Activated naive CD8-positive, alpha-beta T cell treated with anti-CD3 and anti-CD28 coated beads for 36 hours (primary cell): ENCODE results near the gene BTRC. TPM values are rescaled to one million over a fixed set of nuclear protein-coding genes. Genes with fewer than 3 reads are reported as not detected.

Experiments used
- DNase-seq: peaks from one replicate; pipeline ENCODE4 v3.0.0; 2021
- H3K27ac Mint-ChIP-seq: one replicate; pipeline ENCODE4 v1.8.0; 2022; ENCODE audit warnings: mild to moderate bottlenecking, moderate library complexity, mixed read lengths
- H3K27me3 Mint-ChIP-seq: one replicate; pipeline ENCODE4 v1.8.0; 2022; ENCODE audit warnings: mild to moderate bottlenecking, mixed read lengths
- H3K36me3 Mint-ChIP-seq: one replicate; pipeline ENCODE4 v1.8.0; 2021; ENCODE audit warnings: mild to moderate bottlenecking, mixed read lengths
- H3K4me1 Mint-ChIP-seq: one replicate; pipeline ENCODE4 v1.8.0; 2021; ENCODE audit warnings: mixed read lengths
- H3K4me3 Mint-ChIP-seq: one replicate; pipeline ENCODE4 v1.8.0; 2022; ENCODE audit warnings: mild to moderate bottlenecking, moderate library complexity, mixed read lengths
- H3K9me3 Mint-ChIP-seq: one replicate; pipeline ENCODE4 v1.8.0; 2022; ENCODE audit warnings: mixed read lengths
- total RNA-seq, 2 experiments: library from RNA; stranded (reverse); gene quantifications; one replicate each; pipeline ENCODE4 v1.2.3, GENCODE V29; 2021

The BTRC gene
- total RNA-seq, 2 experiments from 2014 or later: 14.0 to 14.3 TPM

DNA sequence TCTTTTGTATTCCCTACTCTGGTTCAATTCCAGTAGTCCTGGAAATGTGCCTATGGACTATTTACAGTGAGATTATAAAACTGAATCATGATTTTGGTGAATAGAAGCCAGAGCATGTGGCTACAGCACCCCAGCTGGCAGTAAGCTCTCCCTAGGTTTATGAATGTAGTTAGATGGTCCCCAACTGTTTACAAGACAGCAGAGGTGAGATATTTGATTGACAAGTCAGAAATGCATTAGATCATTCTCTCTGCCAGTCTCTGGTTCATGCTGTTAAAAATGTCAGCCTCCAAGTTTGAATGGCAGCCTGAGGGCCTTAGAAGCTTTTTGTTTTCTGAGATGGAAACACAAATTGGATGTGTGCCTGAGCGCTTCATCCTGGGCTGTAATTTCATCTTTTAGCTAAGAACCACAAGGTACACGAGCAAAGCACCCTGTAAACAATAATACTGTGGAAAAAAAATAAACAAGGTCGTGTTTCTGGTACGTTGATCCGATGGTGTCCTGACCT is 85.0 kb downstream of the BTRC start:
- DNase-seq: no peak
- Mint-ChIP-seq H3K4me3 (no peak overlapping the region), H3K4me1 (peaks cover 6% of the 10 kb centered on the region), H3K36me3 (no peaks in the 10 kb centered on the region), H3K27ac (no peak overlapping the region), H3K27me3 (no peaks in the 10 kb centered on the region), H3K9me3 (no peaks in the 10 kb centered on the region)

DNA sequence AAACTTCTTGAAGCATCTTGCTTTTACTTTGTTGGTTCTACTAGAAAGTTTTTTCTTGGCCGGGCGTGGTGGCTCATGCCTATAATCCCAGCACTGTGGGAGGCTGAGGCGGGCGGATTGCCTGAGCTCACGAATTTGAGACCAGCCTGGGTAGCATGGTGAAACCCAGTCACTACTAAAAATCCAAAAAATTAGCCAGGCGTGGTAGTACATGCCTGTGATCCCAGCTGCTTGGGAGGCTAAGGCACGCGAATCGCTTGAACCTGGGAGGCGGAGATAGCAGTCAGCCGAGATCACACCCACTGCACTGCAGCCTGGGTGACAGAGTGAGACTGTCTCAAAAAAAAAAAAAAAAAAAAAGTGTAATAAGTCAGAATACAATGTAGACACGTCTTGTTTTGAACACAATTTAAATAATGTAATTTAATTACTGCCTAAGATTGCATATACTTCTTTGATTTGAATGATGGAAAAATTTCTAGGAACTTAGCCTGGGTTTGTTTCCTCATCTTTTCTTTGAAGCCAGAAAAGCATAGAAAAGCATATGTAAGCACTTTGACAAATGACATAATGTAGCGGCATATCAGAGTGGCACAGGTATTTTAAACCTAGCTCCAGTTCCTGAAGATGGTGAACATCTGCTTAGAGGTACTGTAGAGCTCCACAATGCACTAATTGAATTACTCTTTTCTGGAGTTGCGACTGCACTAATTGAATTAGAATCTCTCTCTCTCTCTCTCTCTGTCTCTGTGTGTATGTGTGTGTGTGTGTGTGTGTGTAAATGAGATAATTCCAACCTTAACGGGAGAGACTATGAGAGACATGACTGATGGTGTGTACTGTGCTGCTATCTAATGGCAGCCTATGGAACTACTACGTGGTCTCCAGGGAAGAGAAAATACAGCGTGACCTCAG is 87.8 kb downstream of the BTRC start:
- H3K4me1 Mint-ChIP-seq: peaks cover 3% of the 10 kb centered on the region
- no peak overlapping the region for H3K27ac Mint-ChIP-seq
- H3K9me3 Mint-ChIP-seq: no peaks in the 10 kb centered on the region
- H3K27me3 Mint-ChIP-seq: no peaks in the 10 kb centered on the region
- H3K4me3 Mint-ChIP-seq: no peak overlapping the region
- H3K36me3 Mint-ChIP-seq: no peaks in the 10 kb centered on the region
- peak; percentile 11 for DNase-seq

DNA sequence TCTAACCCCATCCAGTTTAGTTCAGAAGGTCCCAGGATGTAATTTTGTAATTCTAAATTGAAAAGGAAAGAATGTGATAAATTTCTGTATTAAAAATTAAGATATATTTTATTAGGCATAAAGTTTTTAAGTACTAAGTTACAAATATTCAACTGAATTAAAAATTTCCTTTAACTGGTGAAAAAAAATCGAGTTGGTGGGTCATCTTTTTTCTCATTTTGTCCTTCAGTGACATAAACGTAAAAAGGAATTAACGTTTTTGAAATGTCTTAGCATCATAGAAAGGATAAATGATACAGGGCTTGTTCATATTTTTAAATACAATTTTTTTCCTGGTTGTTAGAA is 88.5 kb downstream of the BTRC start:
- no peak overlapping the region for H3K4me3 Mint-ChIP-seq
- H3K4me1 Mint-ChIP-seq: peaks cover 3% of the 10 kb centered on the region

DNA sequence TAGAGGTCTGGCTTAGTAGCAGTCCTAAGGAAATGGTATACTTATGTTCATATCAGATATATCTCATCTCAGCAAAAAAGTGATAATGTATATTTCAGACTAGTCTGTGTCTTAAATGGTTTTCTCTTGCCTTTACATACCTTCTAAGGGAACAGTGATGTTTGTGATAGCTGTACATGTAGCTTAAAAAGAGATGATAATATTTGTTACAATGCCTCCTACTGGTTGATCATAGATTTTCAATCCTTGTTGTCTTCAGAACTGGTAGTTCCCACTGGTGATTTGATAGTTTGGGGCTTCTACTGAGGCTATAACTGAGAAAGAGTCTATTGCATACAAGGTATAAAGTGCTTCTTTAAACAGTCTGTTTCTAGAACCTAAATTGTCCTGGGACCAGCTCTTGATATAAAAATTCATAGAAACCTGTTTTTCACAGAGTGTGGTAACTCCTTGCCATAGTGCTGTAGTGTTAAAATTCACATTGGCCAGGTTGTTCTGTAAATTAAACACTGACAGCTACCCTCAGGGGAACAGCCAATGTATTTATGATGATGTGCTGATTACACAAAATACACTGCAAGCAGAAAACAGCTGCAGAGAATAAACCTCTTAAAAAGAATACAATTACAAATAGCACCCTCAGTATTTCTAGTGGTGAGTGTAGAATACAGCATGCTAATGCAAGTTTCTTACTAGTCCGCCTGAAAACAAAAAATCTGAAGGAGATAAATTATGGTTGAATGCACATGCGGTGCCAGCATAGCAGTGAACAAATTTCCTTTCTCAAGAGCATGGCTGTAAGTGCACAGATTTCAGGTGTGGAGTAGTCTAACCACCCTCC is 90.3 kb downstream of the BTRC start:
- peaks cover 3% of the 10 kb centered on the region for H3K4me1 Mint-ChIP-seq
- no peaks in the 10 kb centered on the region for H3K9me3 Mint-ChIP-seq
- no peaks in the 10 kb centered on the region for H3K27me3 Mint-ChIP-seq
- no peaks in the 10 kb centered on the region for H3K36me3 Mint-ChIP-seq
- no peak overlapping the region for H3K27ac Mint-ChIP-seq
- no peak overlapping the region for H3K4me3 Mint-ChIP-seq
- no peak for DNase-seq

More for the DNA sequence above, 88.5 kb downstream of the BTRC start:
- DNase-seq: no peak
- Mint-ChIP-seq H3K36me3 (no peaks in the 10 kb centered on the region), H3K27ac (no peak overlapping the region), H3K27me3 (no peaks in the 10 kb centered on the region), H3K9me3 (no peaks in the 10 kb centered on the region)

DNA sequence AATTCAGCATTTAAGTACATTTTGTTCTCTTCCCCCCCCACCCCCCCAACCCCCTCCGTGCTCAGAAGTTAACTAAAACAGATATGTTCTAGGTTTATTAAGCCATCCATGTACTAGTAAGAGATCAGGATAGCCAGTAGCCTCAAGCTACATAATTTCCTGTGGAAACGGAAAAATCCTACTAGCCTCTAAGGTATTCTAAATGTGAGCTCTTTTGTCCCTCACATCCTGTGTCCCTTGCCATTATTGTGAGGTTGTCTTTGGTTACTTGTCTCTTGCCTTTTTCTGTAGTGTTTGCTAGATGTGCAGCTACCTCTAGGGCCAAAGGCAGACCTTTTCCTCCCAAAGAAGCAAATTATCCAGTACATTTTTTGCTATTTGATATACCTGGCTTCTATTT is 92.1 kb downstream of the BTRC start:
- H3K36me3 Mint-ChIP-seq: no peaks in the 10 kb centered on the region
- no peak overlapping the region for H3K27ac Mint-ChIP-seq
- no peaks in the 10 kb centered on the region for H3K9me3 Mint-ChIP-seq
- no peak for DNase-seq
- no peaks in the 10 kb centered on the region for H3K27me3 Mint-ChIP-seq
- H3K4me3 Mint-ChIP-seq: no peak overlapping the region
- peaks cover 7% of the 10 kb centered on the region for H3K4me1 Mint-ChIP-seq

DNA sequence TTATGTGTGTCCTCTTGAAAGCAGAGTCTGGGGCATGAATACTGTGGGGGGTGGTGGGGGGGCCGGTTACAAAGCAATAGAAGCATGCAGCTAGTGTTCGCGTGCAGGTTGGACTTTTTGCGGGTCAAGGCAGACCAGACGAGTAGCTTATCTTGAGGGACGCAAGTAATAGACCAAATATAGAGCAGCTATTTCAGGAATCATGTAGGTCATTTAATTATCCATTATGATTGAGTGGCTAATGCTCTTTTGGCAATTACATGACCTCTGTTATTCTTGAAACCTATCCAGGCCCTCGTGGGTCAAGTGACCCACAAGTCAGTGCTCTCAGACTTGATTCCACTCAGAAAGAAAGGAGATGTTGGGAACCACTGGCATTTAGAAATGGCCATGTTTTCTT is 93.0 kb downstream of the BTRC start:
- Mint-ChIP-seq H3K36me3 (no peaks in the 10 kb centered on the region), H3K4me1 (peaks cover 13% of the 10 kb centered on the region), H3K9me3 (no peaks in the 10 kb centered on the region), H3K27ac (no peak overlapping the region), H3K27me3 (no peaks in the 10 kb centered on the region), H3K4me3 (no peak overlapping the region)
- DNase-seq: no peak

DNA sequence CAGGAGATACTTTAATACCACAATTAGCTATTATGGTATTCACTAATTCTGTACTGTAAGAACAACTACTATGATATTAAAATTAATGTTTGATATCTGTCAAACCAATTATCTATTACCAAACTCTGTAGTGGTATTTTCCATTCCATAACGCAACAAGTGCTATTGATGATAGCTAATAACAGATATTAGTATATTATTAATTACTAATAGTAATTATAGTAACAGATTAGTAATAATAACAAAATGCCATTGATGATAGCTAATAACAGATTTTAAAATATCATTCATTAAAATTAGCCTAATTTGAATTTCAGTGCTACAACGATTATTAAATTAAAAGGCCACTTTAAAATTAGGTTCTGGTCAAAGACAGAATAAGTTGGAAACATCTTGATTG is 93.5 kb downstream of the BTRC start:
- H3K4me3 Mint-ChIP-seq: no peak overlapping the region
- H3K36me3 Mint-ChIP-seq: no peaks in the 10 kb centered on the region
- peaks cover 13% of the 10 kb centered on the region for H3K4me1 Mint-ChIP-seq
- DNase-seq: no peak
- H3K27ac Mint-ChIP-seq: no peak overlapping the region
- H3K27me3 Mint-ChIP-seq: no peaks in the 10 kb centered on the region
- no peaks in the 10 kb centered on the region for H3K9me3 Mint-ChIP-seq

DNA sequence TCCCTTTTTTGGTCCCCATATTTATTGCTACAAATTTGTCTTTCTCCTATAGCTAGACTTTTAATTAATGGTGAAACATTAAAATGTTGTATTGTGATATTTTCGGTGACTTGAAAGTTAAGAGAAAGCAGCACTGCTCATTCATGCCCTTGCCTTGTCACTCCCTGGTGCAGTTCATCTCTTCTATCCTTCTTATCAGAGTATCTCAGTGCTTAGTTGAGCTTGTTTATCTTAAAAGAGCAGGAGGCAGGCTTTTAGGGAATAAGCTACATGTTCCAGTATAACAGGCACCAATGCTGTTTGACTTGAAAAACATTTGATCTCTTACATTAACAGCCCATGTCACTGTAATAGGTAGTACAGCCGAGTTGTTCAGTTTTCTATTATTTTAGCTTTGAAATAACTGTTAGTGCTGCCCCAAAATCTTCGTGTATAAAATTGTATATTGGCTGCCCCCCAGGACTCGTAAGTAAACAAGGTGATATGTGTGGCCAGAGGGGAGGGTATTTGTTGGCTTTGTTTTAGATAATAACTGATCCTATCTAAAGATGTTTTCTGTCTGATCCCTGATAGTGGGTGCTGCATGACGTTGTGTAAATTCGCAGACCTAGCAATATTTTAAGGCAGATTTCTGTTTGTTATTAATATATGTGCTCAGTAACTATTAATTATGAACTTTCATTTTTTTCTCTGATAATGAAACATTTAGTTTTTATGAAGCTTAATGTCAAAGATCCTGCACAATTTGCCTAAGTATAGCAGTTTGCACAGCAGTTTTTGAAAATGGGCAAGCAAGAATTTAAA is 96.5 kb downstream of the BTRC start:
- H3K4me3 Mint-ChIP-seq: no peak overlapping the region
- no peaks in the 10 kb centered on the region for H3K27me3 Mint-ChIP-seq
- DNase-seq: no peak
- no peaks in the 10 kb centered on the region for H3K9me3 Mint-ChIP-seq
- no peak overlapping the region for H3K27ac Mint-ChIP-seq
- H3K4me1 Mint-ChIP-seq: peaks cover 24% of the 10 kb centered on the region
- no peaks in the 10 kb centered on the region for H3K36me3 Mint-ChIP-seq

DNA sequence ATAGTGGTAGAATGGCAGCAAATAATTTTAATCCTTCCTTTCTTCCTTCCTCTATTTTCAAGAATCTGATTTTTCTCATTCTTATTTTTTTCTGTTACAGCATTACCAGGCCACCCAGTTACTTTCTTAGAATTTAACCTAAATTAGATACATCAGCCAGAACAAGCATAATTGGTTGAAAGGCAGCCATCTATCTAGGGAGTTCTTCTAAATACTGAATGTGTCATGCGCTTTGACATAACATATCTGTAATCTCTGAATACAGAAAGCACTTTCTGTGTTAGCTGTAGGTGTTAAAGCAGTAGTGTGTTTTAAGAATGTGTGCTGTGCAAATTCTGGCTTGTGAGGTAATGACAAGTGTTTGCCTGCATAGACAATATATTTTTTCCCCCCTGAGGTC is 97.3 kb downstream of the BTRC start:
- Mint-ChIP-seq H3K27me3 (no peaks in the 10 kb centered on the region), H3K4me1 (peaks cover 24% of the 10 kb centered on the region), H3K36me3 (no peaks in the 10 kb centered on the region), H3K9me3 (no peaks in the 10 kb centered on the region), H3K4me3 (no peak overlapping the region), H3K27ac (no peak overlapping the region)
- no peak for DNase-seq

DNA sequence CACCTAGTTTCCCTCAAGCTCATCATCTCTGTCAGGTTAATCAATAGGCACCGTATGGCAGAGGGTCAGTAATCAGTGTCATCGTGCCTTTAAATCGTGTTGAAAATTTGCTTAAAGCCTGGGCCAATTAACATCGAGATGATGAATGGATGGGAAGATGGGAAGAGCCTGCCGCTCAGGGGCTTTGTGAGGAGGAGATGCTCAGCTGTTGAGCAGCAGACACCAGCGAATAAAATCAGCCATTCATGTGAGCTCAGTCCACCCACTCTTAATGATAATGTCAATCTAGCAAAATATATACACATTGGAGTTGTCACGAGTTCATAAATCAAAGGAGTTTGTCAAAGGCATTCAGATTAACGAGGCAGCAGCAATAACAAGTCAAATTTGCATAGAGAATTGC is 97.7 kb downstream of the BTRC start:
- H3K36me3 Mint-ChIP-seq: no peaks in the 10 kb centered on the region

DNA sequence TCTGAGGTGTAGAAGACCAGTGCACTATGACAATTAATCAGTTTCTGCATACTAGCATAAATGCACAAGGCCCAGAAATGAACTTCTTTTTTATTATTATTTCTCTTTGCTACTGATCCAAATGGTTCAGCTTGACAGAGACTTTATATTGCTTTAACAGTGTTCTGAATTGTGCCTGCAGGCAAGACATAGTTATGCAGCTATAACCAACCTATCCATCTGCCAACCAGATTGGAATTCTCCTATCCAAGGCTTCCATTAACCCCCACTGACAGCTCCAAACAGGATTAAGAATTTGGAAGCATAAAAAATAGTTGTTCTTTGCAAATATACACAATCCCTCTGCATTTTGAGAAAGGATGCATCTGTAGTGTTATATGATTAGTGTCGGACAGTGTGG is 98.2 kb downstream of the BTRC start:
- H3K4me3 Mint-ChIP-seq: no peak overlapping the region
- H3K4me1 Mint-ChIP-seq: peaks cover 27% of the 10 kb centered on the region
- no peaks in the 10 kb centered on the region for H3K9me3 Mint-ChIP-seq
- H3K27ac Mint-ChIP-seq: no peak overlapping the region
- H3K27me3 Mint-ChIP-seq: no peaks in the 10 kb centered on the region
- DNase-seq: no peak
- no peaks in the 10 kb centered on the region for H3K36me3 Mint-ChIP-seq

More for the DNA sequence above, 97.7 kb downstream of the BTRC start:
- Mint-ChIP-seq H3K4me3 (no peak overlapping the region), H3K9me3 (no peaks in the 10 kb centered on the region), H3K27ac (no peak overlapping the region), H3K27me3 (no peaks in the 10 kb centered on the region), H3K4me1 (peaks cover 24% of the 10 kb centered on the region)
- no peak for DNase-seq

DNA sequence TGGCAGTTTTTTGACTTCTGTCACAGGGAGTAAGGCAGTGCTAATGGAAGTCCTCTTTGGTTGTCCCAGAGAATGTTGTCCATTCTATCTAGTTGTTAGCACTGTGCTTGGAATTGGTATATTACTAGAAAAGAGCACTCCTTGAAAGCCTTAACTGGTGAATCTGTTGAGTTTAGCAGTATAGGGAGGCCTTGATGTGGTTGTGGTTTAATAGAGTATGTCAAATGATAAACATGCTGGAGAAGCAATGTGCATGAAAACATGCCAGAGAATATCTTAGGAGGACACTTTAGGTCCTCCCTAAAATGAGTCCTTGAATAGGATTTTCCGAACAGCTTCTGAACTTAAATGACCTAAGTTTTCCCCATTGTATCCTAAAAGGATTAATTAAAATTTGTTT is 98.6 kb downstream of the BTRC start:
- no peak overlapping the region for H3K27ac Mint-ChIP-seq

DNA sequence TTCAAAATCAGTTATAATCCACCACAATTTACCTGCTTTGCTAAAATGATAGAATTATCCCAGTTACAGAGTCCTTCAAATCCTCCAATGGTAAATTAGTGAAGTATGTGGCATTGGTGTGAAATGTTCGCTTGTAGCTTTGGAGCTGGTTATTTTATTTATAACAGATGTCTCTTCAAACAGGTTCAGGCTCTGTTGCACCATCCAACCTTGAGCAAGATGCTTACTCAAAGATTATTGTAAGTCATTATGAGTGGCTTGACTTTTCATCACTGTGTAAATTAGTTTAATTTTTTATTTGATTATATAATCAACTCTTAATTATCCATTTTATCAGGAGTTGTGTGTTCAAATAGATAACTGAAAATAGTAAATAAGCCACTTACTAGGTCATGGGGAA is 99.4 kb downstream of the BTRC start:
- H3K9me3 Mint-ChIP-seq: no peaks in the 10 kb centered on the region
- no peaks in the 10 kb centered on the region for H3K36me3 Mint-ChIP-seq
- no peaks in the 10 kb centered on the region for H3K27me3 Mint-ChIP-seq
- H3K4me3 Mint-ChIP-seq: no peak overlapping the region
- DNase-seq: no peak
- H3K4me1 Mint-ChIP-seq: peaks cover 29% of the 10 kb centered on the region
- H3K27ac Mint-ChIP-seq: no peak overlapping the region

More for the DNA sequence above, 98.6 kb downstream of the BTRC start:
- H3K4me3 Mint-ChIP-seq: no peak overlapping the region
- no peaks in the 10 kb centered on the region for H3K27me3 Mint-ChIP-seq
- peaks cover 29% of the 10 kb centered on the region for H3K4me1 Mint-ChIP-seq
- no peaks in the 10 kb centered on the region for H3K36me3 Mint-ChIP-seq
- DNase-seq: no peak
- no peaks in the 10 kb centered on the region for H3K9me3 Mint-ChIP-seq

DNA sequence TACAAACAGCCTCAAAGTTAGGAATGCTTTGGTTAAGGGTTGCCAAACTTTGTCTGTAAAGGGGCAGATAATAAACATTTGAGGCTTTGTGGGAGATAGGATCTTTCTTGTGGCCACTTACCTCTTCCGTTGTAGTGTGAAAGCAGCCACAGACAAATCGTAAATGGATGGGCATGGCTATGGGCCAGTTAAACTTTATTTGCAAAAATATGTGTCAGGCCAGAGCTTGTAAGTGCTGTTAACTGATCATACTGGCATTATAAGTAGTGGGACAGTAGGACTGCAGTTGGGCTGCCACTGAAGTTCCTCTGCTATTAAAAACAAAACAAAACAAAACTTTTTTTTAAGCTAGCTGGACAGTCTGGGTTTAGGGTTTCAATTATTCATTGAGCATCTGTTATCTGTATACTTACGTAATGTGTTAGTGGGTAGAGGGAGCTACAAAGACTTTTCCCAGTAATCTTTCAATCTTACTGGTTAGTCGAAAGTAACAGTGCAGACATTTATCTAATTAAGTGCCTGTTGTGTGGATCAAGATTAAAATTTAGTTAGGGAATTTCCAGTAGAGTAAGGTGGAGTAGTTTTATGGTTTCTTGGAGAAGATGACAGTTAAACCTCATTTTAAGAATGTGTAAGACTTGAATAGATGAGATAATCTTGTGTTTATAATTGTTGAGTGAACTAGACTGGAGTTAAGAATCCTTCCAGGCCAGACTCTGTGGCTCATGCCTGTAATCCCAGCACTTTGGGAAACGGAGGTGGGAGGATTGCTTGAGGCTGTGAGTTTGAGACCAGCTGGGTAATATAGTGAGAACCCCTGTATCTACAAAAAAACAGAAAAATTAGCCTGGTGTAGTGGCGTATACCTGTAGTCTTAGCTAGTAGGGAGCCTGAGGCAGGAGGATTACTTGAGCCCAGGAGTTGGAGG is 100.1 kb downstream of the BTRC start:
- Mint-ChIP-seq H3K9me3 (no peaks in the 10 kb centered on the region), H3K27ac (no peak overlapping the region), H3K27me3 (no peaks in the 10 kb centered on the region), H3K36me3 (no peaks in the 10 kb centered on the region), H3K4me3 (no peak overlapping the region), H3K4me1 (peaks cover 29% of the 10 kb centered on the region)
- no peak for DNase-seq
